GM10248 (cell line): Measurements from ENCODE around the gene SPRY1.

Experiments
- CTCF ChIA-PET: fragments of 300-600 bp; sonication (Branson Sonifier 250); formaldehyde crosslinking; extraction: SDS; loops from one replicate; lab custom pipeline; 2021; ENCODE audit warnings: antibody characterized with exemption; lab: Yijun Ruan, JAX
- POLR2A ChIA-PET: fragments of 350-650 bp; sonication (Branson Sonifier 250); formaldehyde crosslinking; extraction: SDS; loops from one replicate; lab custom pipeline; 2020; ENCODE audit warnings: antibody characterized with exemption; lab: Yijun Ruan, JAX
- DNase-seq: peaks from one replicate; pipeline ENCODE4 v3.0.0; 2012; ENCODE audit errors: extremely low spot score
- TF ChIP-seq, protein P1 (sequence below): IDR thresholded peaks from 2 replicates; pipeline ENCODE4 v1.5.1; 2012; ENCODE audit warnings: mild to moderate bottlenecking, low read depth; ENCODE audit errors: extremely low read depth, missing control alignments, control extremely low read depth

The SPRY1 gene

GRCh38 chr4:123438031-123438430, 41.4 kb downstream of the SPRY1 start:
- ChIA-PET POLR2A (no interaction called here), CTCF (interaction anchor here (0.9 kb wide), 1 partner anchor 32 kb away, joined by 3 read pairs; no protein-coding TSS in a partner anchor)
- TF ChIP-seq, protein P1, sequence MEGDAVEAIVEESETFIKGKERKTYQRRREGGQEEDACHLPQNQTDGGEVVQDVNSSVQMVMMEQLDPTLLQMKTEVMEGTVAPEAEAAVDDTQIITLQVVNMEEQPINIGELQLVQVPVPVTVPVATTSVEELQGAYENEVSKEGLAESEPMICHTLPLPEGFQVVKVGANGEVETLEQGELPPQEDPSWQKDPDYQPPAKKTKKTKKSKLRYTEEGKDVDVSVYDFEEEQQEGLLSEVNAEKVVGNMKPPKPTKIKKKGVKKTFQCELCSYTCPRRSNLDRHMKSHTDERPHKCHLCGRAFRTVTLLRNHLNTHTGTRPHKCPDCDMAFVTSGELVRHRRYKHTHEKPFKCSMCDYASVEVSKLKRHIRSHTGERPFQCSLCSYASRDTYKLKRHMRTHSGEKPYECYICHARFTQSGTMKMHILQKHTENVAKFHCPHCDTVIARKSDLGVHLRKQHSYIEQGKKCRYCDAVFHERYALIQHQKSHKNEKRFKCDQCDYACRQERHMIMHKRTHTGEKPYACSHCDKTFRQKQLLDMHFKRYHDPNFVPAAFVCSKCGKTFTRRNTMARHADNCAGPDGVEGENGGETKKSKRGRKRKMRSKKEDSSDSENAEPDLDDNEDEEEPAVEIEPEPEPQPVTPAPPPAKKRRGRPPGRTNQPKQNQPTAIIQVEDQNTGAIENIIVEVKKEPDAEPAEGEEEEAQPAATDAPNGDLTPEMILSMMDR: no peak
- DNase-seq: no peak

GRCh38 chr4:123443401-123444289, 47.0 kb downstream of the SPRY1 start:
- ChIA-PET POLR2A (no interaction called here), CTCF (no interaction called here)
- peak; percentile 36 for DNase-seq
- TF ChIP-seq, protein P1: no peak

- peak; percentile 29 for DNase-seq
- CTCF ChIA-PET: interaction anchor here (0.9 kb wide), 1 partner anchor 17 kb away, joined by 3 read pairs; no protein-coding TSS in a partner anchor
- TF ChIP-seq, protein P1: no peak
- POLR2A ChIA-PET: no interaction called here
These were observed 47.7 kb downstream of the SPRY1 start for GRCh38 chr4:123444290-123444731.

DNA sequence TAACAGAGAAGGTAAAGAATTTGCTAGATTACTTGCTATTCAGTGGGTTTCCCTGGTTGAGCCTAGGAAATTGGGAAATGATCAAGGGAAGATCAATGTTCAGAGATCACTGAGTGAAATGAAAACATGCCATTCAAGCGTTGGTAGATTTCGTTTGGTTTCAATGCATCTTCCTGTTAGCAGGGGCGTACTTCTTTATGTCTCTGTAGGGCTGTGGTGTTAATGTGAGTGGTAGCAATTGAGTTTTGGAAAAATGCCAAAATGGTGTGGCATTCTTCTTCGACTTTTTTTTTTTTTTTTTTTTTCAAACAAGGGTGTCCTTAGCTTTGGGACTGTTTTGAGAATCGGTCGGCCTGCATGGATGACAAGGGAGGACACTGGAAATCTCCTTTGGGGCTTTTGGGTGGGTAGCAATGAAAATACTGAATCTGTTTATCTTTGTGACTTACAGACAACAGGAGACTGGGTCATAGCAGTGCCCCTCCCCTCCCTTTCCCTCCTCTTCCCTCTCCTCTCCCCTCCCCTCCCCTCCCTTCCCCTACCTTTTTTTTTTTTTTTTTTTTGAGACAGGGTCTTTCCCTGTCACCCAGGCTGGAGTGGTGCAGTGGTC, 50.4 kb downstream of the SPRY1 start:
- DNase-seq: no peak
- TF ChIP-seq, protein P1: no peak
- CTCF ChIA-PET: interaction anchor here (0.9 to 1.1 kb wide), 2 partner anchors 41 to 118 kb away, joined by 3 to 4 read pairs; no protein-coding TSS in a partner anchor
- POLR2A ChIA-PET: no interaction called here

DNA sequence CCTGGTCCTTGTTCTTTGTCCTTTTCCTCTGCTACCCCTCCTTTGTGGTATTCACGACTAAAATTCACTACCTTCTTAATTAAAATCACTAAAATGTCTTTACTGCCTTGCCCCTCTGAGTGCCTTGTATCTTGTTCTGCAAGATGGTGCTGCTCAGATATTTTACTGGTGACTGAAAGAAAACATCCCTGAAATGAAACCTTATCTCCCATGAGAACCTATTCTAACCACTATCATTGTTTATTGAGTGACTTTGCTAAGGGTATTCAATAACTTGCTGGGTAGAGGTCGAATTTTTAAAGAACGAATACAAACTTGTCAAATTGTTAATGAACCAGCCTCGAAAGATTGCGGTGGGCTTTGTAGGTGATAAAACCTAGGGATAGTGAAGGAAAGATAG, 52.8 kb downstream of the SPRY1 start:
- TF ChIP-seq, protein P1: no peak
- ChIA-PET CTCF (interaction anchor here (1.3 kb wide), 1 partner anchor 11 kb away, joined by 5 read pairs; no protein-coding TSS in a partner anchor), POLR2A (no interaction called here)
- DNase-seq: no peak

DNA sequence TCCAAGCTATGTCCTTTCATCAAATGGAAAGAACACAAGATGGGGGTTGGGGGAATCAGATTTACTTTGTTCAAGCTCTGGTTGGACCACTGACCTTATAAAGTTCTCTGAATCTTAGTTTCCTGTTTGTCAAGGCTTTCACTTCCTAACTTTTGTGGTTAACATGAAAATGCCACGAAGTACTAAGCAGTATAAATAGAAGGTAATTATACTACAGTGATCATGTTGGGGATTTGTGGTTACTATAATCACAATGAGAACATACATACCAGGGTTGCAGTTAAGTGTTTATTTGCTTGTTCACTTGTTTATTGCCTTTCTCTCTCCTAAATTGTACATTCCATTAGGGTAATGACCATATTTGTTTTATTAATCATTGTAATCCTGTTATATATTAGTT, 53.2 kb downstream of the SPRY1 start:
- POLR2A ChIA-PET: no interaction called here
- CTCF ChIA-PET: interaction anchor here (1.3 kb wide), 1 partner anchor 11 kb away, joined by 5 read pairs; no protein-coding TSS in a partner anchor
- TF ChIP-seq, protein P1: no peak
- DNase-seq: peak; percentile 18
